GM19328 (cell line): ENCODE measurements around the gene NT5DC3.
A peak's percentile ranks its signal among the peaks of the same experiment; 100 is the strongest.
"Not testable (repeated sequence)": the region's sequence is repeated elsewhere in the genome, so short reads cannot be mapped to it uniquely, and the experiment has no call there.

Experiments used
- ATAC-seq: cut with Tn5 transposase; IDR thresholded peaks from one replicate; pipeline ENCODE4 v1.9.1; 2021; ENCODE audit warnings: mild to moderate bottlenecking, moderate library complexity; ENCODE audit not compliant: unreplicated experiment

The NT5DC3 gene

GRCh38 chr12:103855896-103856657, 15.0 kb upstream of the NT5DC3 start:
- no peak for ATAC-seq

GRCh38 chr12:103855036-103855712, 14.1 kb upstream of the NT5DC3 start:
- ATAC-seq: no peak

- ATAC-seq: no peak
These were observed 13.4 kb upstream of the NT5DC3 start for GRCh38 chr12:103854372-103854973.

DNA sequence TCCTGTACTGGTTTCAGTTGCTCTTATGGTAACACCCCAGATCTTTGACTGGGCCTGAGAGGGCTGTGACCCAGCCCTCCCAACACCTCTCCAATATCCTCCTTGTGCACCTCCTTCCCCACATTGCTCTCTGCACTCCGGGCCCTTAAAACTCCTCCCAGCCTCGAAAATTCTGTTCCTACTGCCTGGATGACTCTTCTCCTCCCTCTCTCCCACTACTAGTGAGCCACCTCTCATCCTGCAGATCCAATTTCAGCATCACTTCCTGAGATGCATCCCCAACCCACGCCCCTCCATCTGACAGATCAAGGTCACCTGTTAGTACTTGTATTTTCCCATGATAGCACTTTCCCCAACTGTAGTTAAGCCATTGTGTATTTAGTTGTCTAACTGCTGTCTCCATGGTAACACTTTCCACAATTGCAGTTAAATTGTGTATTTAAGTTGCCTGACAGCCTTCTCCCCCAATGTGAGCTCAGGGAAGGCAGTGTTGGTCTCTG, 11.5 kb upstream of the NT5DC3 start:
- no peak for ATAC-seq

- no peak for ATAC-seq
These were observed 10.1 kb upstream of the NT5DC3 start for GRCh38 chr12:103851127-103851526.

- no peak for ATAC-seq
These were observed 9.4 kb upstream of the NT5DC3 start for GRCh38 chr12:103850429-103850828.

DNA sequence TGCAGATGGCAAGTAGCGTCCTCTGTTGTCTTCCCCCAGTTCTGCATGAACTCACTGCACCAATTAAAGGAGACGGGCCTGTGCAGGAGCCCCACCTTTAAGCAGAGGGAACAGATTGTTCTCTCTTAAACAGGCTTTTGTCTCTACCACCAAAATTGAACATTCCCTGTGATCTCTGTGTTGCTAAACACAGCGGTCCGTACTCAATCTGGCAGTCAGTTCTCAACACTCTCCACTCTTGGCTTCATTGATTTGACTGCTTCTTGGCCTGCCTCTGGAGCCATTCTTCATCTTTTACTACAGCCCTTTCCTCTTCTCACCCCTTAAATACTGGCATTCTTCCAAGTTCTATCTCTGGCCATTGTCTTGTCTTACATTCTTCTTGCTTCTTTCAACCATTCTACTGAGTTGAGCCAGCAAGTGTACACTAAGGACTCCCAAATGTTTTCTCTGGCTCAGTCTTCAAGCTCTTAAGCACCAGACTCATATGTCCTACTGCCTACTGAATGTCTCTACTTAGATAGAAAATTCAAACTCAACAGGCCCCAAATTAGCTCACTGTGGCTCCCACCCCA, 8.0 kb upstream of the NT5DC3 start:
- ATAC-seq: no peak

- ATAC-seq: no peak
These were observed 7.1 kb upstream of the NT5DC3 start for GRCh38 chr12:103848143-103848542.

GRCh38 chr12:103846415-103846814, 5.4 kb upstream of the NT5DC3 start:
- ATAC-seq: no peak

- ATAC-seq: no peak
These were observed 3.3 kb upstream of the NT5DC3 start for GRCh38 chr12:103844305-103844704.

DNA sequence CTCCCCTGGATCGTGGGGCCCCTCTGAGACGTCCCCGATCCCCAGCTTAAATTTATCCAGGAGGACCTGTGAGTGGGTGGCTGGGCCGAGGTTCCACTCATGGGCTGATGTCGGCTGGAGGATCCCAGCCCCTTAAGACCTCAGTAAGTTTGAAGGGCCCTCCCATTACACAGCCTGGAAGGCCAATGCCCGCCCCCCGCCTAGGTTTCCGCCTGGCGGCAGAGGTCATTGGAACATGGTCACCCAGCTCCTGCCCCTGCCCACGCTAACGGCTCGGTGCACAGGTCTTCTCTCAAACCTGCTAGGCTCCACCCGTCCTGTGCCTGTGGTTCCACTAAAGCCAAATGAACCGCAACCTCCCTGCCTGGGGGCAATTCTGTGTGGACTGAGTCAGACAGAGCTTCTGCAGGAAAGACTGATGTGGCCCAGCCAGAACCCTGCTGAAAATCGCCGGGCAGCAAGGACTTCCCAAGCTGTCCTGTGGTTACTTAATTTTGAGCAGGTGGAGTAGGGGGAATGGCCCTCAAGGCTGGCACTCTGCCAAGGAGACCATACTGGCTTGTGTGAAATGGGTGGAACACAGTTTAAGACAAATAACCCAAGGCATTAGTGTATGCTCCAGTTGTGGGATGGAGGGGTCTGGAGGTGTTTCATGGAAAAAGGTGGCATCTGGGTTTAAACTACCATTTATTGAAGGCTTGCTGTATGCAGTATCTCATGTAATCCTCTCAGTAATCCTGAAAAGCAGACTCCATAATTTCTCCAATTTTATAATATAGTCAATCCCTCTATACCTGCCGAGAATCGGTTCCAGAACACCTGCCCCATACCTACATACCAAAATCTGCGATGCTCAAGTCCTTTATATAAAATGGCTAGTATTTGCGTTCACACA, 903 bp upstream of the NT5DC3 start:
- no peak for ATAC-seq

GRCh38 chr12:103840462-103840875, 565 bp downstream of the NT5DC3 start:
- ATAC-seq: peak; percentile 20

- no peak for ATAC-seq
These were observed 1.2 kb downstream of the NT5DC3 start for GRCh38 chr12:103839609-103840461.

GRCh38 chr12:103839103-103839502, 1.9 kb downstream of the NT5DC3 start:
- ATAC-seq: no peak

DNA sequence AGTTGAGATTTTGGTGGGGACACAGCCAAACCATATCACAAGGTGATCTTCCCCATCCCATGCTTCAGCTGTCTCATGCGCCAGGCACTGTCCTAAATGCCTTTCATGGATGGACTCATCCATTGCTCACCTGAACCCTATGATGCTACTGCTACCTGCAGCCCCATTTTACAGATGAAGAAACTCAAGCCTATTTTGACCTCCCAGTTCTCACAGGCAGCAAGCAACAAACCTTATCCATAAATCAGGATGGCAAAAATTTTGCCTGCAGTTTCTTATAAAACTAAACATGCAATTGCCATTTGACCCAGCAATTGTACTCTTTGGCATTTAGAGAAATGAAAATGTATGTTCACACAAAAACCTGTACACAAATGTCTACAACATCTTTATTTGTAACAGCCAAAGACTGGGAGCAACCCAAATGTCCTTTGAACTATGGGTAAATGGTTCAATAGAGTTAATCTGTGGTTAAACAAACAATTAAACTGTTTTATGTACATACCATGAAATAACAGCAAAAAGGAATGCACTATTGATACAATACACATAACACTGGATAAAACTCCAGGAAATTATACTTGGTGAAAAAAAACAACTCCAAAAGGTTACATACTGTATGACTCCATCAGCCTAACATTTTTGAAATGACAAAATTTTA, 2.6 kb downstream of the NT5DC3 start:
- no peak for ATAC-seq

GRCh38 chr12:103836345-103836744, 4.7 kb downstream of the NT5DC3 start:
- no peak for ATAC-seq

DNA sequence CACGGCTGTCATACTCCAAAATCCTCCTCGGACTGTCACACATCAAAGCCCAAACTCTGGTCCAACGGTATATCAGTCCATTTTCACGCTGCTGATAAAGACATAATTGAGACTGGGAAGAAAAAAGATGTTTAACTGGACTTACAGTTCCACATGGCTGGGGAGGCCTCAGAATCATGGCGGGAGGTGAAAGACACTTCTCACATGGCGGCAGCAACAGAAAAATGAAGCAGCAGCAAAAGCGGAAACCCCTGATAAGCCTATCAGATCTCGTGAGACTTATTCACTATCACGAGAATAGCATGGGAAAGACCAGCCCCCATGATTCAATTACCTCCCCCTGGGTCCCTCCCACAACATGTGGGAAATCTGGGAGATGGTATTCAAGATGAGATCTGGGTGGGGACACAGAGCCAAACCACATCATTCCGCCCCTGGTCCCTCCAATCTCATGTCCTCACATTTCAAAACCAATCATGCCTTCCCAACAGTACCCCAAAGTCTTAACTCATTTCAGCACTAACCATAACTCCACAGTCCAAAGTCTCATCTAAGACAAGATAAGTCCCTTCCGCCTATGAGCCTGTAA, 5.2 kb downstream of the NT5DC3 start:
- not testable (repeated sequence) for ATAC-seq

DNA sequence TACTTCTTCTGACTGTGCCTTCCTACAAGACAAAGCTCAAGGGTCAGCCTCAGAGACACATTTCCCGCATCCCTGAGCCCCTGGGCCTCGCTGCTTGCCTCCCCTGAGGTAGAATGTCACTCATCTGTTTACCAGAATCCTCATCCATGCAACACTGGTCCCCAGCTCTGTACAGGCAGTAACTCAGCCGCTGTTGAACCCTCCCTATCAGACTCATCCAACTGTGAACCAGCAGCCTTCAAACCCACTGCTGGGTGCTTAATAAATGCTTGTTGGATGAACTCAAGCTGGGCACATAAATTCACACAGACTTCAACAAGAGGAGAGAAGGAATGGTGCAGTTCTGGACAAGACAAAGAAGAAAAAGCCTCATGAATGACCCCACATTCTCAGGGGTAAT, 6.1 kb downstream of the NT5DC3 start:
- ATAC-seq: no peak

DNA sequence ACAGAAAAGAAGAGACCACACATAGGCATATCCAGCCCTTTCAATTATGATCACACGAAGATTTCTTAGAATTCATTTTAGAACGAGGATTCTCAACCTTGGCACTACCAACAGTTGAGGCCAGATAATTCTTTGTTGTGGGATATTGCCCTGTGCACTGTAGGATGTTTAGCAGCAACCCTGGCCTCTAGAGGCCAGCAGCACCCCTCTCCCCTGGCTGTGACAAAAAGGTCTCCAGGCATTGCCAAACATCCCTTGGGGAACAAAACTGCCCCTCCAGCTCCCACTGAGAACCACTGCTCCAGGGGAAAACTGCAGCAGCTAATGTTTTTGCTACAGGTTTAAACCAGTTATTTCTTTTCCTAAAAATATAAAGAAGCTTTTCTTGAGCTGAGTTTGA, 7.1 kb downstream of the NT5DC3 start:
- no peak for ATAC-seq
